Smooth muscle cell of the umbilical artery (primary cell): ENCODE measurements around the gene SCG5. TPM values are rescaled to one million over a fixed set of nuclear protein-coding genes. Genes with fewer than 3 reads are reported as not detected.

Experiments used
- total RNA-seq: library from RNA; depleted of rRNA; stranded (reverse); fragments of >200 nt; gene quantifications from 2 replicates; pipeline ENCODE4 v1.2.3, GENCODE V29; 2014

The SCG5 gene, protein sequence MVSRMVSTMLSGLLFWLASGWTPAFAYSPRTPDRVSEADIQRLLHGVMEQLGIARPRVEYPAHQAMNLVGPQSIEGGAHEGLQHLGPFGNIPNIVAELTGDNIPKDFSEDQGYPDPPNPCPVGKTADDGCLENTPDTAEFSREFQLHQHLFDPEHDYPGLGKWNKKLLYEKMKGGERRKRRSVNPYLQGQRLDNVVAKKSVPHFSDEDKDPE
- total RNA-seq, result 30.9 TPM in 2 replicates

GRCh38 chr15:32641517-32642059 is at the start of gene SCG5:
SCG5 (plus strand) TSS chr15:32641710; CDS start chr15:32643593, 1,883 bp downstream.

DNA sequence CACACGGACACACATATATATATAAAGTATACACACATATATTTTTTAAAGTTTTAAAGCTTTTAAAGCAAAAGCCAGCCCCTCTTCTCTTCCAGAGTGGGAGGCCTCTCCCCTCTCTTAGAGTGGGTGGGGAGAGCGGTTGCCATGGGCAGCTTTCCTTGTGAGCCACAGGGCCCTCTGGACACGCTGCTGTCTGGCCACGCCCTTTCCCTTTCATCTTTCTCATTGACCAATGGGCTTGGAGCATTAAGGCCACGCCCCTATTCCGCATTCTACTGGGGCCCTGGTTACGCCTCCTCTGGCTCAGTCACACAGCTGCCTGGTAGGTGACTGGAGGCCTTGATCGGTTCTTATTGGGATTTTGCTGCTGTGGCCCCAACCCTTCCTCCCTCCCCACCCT is 48.4 kb upstream of the SCG5 start, which contains the start of gene GOLGA8N:
Gene GOLGA8N (plus strand): TSS at position 306 of the 400 bp plus-strand sequence.

DNA sequence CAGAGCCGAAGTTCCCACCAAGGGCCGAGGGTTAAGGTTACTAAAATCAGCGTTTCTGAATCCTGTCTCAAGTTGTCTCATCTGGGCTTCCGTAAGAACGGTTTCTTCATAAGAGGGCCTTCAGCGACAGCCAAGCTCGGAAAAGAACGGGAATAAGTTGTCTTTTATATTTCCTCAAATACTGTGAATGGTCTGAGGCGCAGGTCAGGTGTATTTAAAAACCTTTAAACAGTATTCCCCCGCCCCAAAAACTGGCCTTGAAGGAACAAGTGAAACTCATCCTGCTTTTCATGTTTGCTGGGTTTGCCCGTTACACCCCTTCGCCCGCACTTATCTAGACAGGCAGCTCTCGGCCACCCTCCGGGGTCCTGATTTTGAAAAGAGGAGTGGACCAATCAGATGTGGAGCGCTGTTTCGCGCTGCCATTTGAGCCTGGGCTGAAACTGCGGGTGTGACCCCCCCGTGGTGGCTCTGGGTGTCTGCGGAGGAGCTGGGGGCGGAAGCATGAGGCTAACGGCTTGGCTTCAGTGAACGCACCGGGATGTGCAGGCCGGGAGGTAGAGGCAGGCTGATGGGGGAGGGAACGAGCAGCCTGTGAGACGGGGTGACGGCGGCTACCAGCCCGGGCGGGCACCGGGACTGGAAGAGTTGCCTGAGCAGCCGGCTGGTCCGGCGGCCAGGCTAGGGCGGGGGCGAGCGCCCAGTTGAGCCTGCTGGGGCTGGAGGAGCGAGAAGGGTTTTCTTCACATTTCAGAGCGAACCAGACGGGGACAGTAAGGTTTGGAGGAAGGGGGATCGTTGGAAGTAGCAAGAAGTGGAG is 26.2 kb upstream of the SCG5 start, which contains the start of gene ARHGAP11A:
Gene ARHGAP11A (plus strand): TSS at position 454 of the 820 bp plus-strand sequence. CDS start 708 bp downstream, outside the sequence.

GRCh38 chr15:32717426-32718226 is 76.1 kb downstream of the SCG5 start, which contains the start of gene GREM1:
GREM1 (plus strand) TSS chr15:32718004; CDS start chr15:32730691, 12,687 bp downstream.

Other genes starting within 250 kb of the SCG5 start
- gene GOLGA8K, start 238.4 kb upstream of the SCG5 start, total RNA-seq, result 0.30 TPM in 1 of 2 replicates, not detected in the other
- gene GOLGA8O, start 186.1 kb upstream of the SCG5 start, total RNA-seq, result not detected in 2 replicates
- 3.5 and 4.8 TPM in 2 replicates for gene GOLGA8N, start 48.3 kb upstream of the SCG5 start, total RNA-seq
- gene ARHGAP11A, start 26.2 kb upstream of the SCG5 start, total RNA-seq, result 3.9 and 21.8 TPM in 2 replicates
- 41.6 and 185 TPM in 2 replicates for gene GREM1, start 76.3 kb downstream of the SCG5 start, total RNA-seq